A549 (cell line): ENCODE measurements around the gene SUCLA2. TPM values are rescaled to one million over a fixed set of nuclear protein-coding genes. Genes with fewer than 3 reads are reported as not detected.
"Not testable (repeated sequence)": the region's sequence is repeated elsewhere in the genome, so short reads cannot be mapped to it uniquely, and the experiment has no call there.

Experiments
- ATAC-seq, 2 experiments: fragments of 200-7000 bp in 1 of 2; fragments of >200 bp in 1 of 2; cut with Nextera tagmentation in 1 of 2; cut with Tn5 transposase in 1 of 2; 3 replicates each; pipeline versions ENCODE4 v1.8.0 to v1.9.1; 2018 to 2020; ENCODE audit warnings: mild to moderate bottlenecking in 1 of 2, moderate library complexity in 1 of 2
- CTCF ChIA-PET: fragments of 300-600 bp; sonication (Branson Sonifier 250); formaldehyde crosslinking; extraction: SDS; loops from one replicate; lab custom pipeline; 2021; ENCODE audit warnings: antibody characterized with exemption, inconsistent platforms; lab: Yijun Ruan, JAX
- POLR2A ChIA-PET: fragments of 350-600 bp; formaldehyde crosslinking; extraction: SDS; loops from one replicate; lab custom pipeline; 2021; ENCODE audit warnings: antibody characterized with exemption, inconsistent platforms; lab: Yijun Ruan, JAX
- DNase-seq, 2 experiments: peaks; one replicate each; pipeline versions ENCODE4 v3.0.0 to v3.0.0-alpha.2; 2011 to 2016; ENCODE audit warnings: low read depth in 1 of 2, low spot score in 1 of 2
- FAIRE-seq: peaks from 2 replicates; lab custom pipeline; 2011; peaks lifted over from hg19 to GRCh38; lab: Jason Lieb, UNC
- H3K27ac ChIP-seq, 2 experiments: fragments of >200 bp; sonication (Bioruptor Twin); formaldehyde crosslinking; 3 replicates each; pipeline ENCODE4 v1.5.1; 2016 to 2017
- H3K4me1 ChIP-seq: fragments of >200 bp; sonication (Bioruptor Twin); formaldehyde crosslinking; 3 replicates; pipeline ENCODE4 v1.6.1; 2016
- H3K4me2 ChIP-seq: fragments of >200 bp; sonication (Bioruptor Twin); formaldehyde crosslinking; 3 replicates; pipeline ENCODE4 v1.6.1; 2016
- H3K4me3 ChIP-seq: fragments of >200 bp; sonication (Bioruptor Twin); formaldehyde crosslinking; 3 replicates; pipeline ENCODE4 v1.5.1; 2016
- H3K9me3 ChIP-seq: fragments of >200 bp; sonication (Bioruptor Twin); formaldehyde crosslinking; 3 replicates; pipeline ENCODE4 v1.6.1; 2016
- BCL3 ChIP-seq: fragments of >200 bp; sonication (Bioruptor Twin); formaldehyde crosslinking; IDR thresholded peaks from 3 replicates; pipeline ENCODE4 v1.6.1; 2016
- CBX2 ChIP-seq: fragments of 200-600 bp; sonication (generic); IDR thresholded peaks from 2 replicates; pipeline ENCODE4 v1.6.1; 2016; ENCODE audit warnings: low read depth, mild to moderate bottlenecking, borderline replicate concordance
- CBX8 ChIP-seq: fragments of 200-600 bp; sonication (generic); IDR thresholded peaks from 2 replicates; pipeline ENCODE4 v1.6.1; 2016
- CHD4 ChIP-seq: fragments of 200-600 bp; sonication (generic); IDR thresholded peaks from 2 replicates; pipeline ENCODE4 v1.6.1; 2016; ENCODE audit warnings: antibody characterized with exemption, mild to moderate bottlenecking, borderline replicate concordance
- ELK1 ChIP-seq: fragments of 150-350 bp; IDR thresholded peaks from 2 replicates; pipeline ENCODE4 v1.6.1; 2014; ENCODE audit warnings: low read depth, mild to moderate bottlenecking, low read length
- ESRRA ChIP-seq: fragments of 150-350 bp; IDR thresholded peaks from 2 replicates; pipeline ENCODE4 v1.6.1; 2014; ENCODE audit warnings: mild to moderate bottlenecking, low read length, borderline replicate concordance
- FOSL2 ChIP-seq, 2 experiments: fragments of 450-650 bp in 1 of 2; fragments of >200 bp in 1 of 2; sonication (Bioruptor Twin) in 1 of 2; formaldehyde crosslinking; IDR thresholded peaks; 2 replicates each; pipeline versions ENCODE4 v1.5.0 to v1.6.1; 2016 to 2020; ENCODE audit warnings: mild to moderate bottlenecking in 1 of 2, moderate library complexity in 1 of 2
- HEYL ChIP-seq: fragments of 250-450 bp; sonication (Bioruptor Pico); IDR thresholded peaks from 2 replicates; pipeline ENCODE4 v1.8.0; 2021; ENCODE audit warnings: mild to moderate bottlenecking, moderate library complexity
- HOXA7 ChIP-seq: fragments of 250-450 bp; sonication (Bioruptor Pico); IDR thresholded peaks from 2 replicates; pipeline ENCODE4 v1.5.0; 2020; ENCODE audit warnings: mild to moderate bottlenecking, moderate library complexity
- JUN ChIP-seq, 2 experiments: fragments of >200 bp; sonication (Bioruptor Twin); formaldehyde crosslinking; IDR thresholded peaks; 2 replicates in 1 of 2; 3 replicates in 1 of 2; pipeline ENCODE4 v1.6.1; 2016 to 2017
- KDM5A ChIP-seq: fragments of 200-600 bp; sonication (generic); IDR thresholded peaks from 2 replicates; pipeline ENCODE4 v1.6.1; 2016; ENCODE audit warnings: antibody characterized with exemption, mild to moderate bottlenecking
- MYC ChIP-seq: IDR thresholded peaks from 2 replicates; pipeline ENCODE4 v1.6.1; 2012; ENCODE audit warnings: mild to moderate bottlenecking, inconsistent platforms, low read length, improper control_type of control experiment, borderline replicate concordance
- NFE2L2 ChIP-seq: fragments of 150-350 bp; conservative IDR thresholded peaks from 2 replicates; pipeline ENCODE4 v1.6.1; 2014; ENCODE audit warnings: low read length
- REST ChIP-seq: fragments of 200-600 bp; sonication (generic); IDR thresholded peaks from 2 replicates; pipeline ENCODE4 v1.6.1; 2016; ENCODE audit warnings: antibody characterized with exemption, mild to moderate bottlenecking, moderate library complexity
- RNF2 ChIP-seq: fragments of 200-600 bp; sonication (generic); IDR thresholded peaks from 2 replicates; pipeline ENCODE4 v1.6.1; 2016; ENCODE audit warnings: low read depth, mild to moderate bottlenecking, antibody characterized with exemption, moderate library complexity, borderline replicate concordance
- SMC3 ChIP-seq: fragments of >200 bp; sonication (Bioruptor Twin); formaldehyde crosslinking; IDR thresholded peaks from 3 replicates; pipeline ENCODE4 v1.6.1; 2018; ENCODE audit warnings: inconsistent platforms
- ZC3H11A ChIP-seq: fragments of 450-650 bp; IDR thresholded peaks from 2 replicates; pipeline ENCODE4 v1.6.1; 2014; ENCODE audit warnings: antibody characterized with exemption, mild to moderate bottlenecking
- WGBS: methylation state at CpG from one replicate; pipeline ENCODE4 v1.1.6; 2017; ENCODE audit errors: missing lambda C conversion rate; 5-methylcytosine and 5-hydroxymethylcytosine counted together
- polyA plus RNA-seq, 4 experiments: library from polyadenylated mRNA; depleted of rRNA in 3 of 4; stranded (reverse); fragments of >200 nt; fragmentation: RNase III in 1 of 4; extraction: RNeasy Plus Mini Kit Qiagen cat#74134 plus additional on column Dnase treatment in 1 of 4; gene quantifications; 2 replicates in 3 of 4; 3 replicates in 1 of 4; pipeline ENCODE4 v1.2.3, GENCODE V29; 2011 to 2017
- TF ChIP-seq, protein P1 (sequence below): fragments of >200 bp; sonication (Bioruptor Twin); formaldehyde crosslinking; IDR thresholded peaks from 3 replicates; pipeline ENCODE4 v1.5.1; 2016
- TF ChIP-seq, protein P2 (sequence below): fragments of 250-450 bp; sonication (Bioruptor Pico); IDR thresholded peaks from 2 replicates; pipeline ENCODE4 v1.5.0; 2020; ENCODE audit warnings: low read depth, mild to moderate bottlenecking, moderate library complexity

SUCLA2 gene
- polyA plus RNA-seq, 2 of the 4 experiments (the other 2 are of a cell fraction), result 52.6 to 65.4 TPM

DNA sequence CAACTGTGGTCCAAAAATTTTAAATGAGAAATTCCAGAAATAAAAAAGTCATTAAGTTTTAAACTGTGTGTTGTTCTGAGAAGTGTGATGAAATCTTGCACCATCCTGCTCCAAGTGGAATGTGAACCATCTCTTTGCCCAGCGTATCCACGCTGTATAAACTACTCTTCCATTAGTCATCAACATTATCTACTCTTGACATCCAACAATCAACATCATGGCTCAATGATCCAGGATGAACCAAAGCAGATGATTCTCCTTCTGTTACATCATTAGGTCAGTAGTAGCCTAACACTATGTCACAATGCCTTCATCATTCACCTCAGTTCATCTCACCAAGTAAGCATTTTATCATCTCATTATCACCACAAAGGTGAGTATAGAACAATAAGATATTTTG is 55.3 kb downstream of the SUCLA2 start:
- WGBS, result 77% methylated on average over 2 of the region's 2 CpGs
- CTCF ChIA-PET, result no interaction called here
- POLR2A ChIA-PET, result no interaction called here
- FAIRE-seq (peak; percentile 7), DNase-seq (peak in 1 of 2 experiments; percentile 22), ATAC-seq (no peak)
- Histone ChIP-seq H3K4me2 (no peak overlapping the region), H3K4me3 (no peak overlapping the region), H3K9me3 (no peaks in the 10 kb centered on the region), H3K27ac (0 out of 6 replicates have a peak overlapping the region, but pooled peaks of 1 of the 2 experiments have one; percentile 29), H3K4me1 (0 out of 3 replicates have a peak, but pooled peaks cover 3% of the 10 kb centered on the region)
- TF ChIP-seq KDM5A (no peak), FOSL2 (IDR thresholded peaks at IDR 0.05) (no peak), FOSL2 (CRISPR knock-in tag; IDR thresholded peaks at IDR 0.05) (peak; percentile 14; the same call in 1 of the 2 replicates), SMC3 (no peak)

- POLR2A ChIA-PET, CTCF ChIA-PET, FAIRE-seq, ATAC-seq, H3K4me1 ChIP-seq, H3K4me3 ChIP-seq, H3K9me3 ChIP-seq, DNase-seq, H3K4me2 ChIP-seq, H3K27ac ChIP-seq: not testable (repeated sequence)
- 98% methylated on average over 4 of the region's 4 CpGs for WGBS
Observed at GRCh38 chr13:47945146-47945545, 55.9 kb downstream of the SUCLA2 start.

GRCh38 chr13:47934371-47934770 is 66.7 kb downstream of the SUCLA2 start:
- POLR2A ChIA-PET, result no interaction called here
- TF ChIP-seq, protein P1, sequence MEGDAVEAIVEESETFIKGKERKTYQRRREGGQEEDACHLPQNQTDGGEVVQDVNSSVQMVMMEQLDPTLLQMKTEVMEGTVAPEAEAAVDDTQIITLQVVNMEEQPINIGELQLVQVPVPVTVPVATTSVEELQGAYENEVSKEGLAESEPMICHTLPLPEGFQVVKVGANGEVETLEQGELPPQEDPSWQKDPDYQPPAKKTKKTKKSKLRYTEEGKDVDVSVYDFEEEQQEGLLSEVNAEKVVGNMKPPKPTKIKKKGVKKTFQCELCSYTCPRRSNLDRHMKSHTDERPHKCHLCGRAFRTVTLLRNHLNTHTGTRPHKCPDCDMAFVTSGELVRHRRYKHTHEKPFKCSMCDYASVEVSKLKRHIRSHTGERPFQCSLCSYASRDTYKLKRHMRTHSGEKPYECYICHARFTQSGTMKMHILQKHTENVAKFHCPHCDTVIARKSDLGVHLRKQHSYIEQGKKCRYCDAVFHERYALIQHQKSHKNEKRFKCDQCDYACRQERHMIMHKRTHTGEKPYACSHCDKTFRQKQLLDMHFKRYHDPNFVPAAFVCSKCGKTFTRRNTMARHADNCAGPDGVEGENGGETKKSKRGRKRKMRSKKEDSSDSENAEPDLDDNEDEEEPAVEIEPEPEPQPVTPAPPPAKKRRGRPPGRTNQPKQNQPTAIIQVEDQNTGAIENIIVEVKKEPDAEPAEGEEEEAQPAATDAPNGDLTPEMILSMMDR, result no peak
- no peak for TF ChIP-seq REST
- TF ChIP-seq JUN (IDR thresholded peaks at IDR 0.05), result no peak
- no peak for TF ChIP-seq HEYL (CRISPR knock-in tag)
- TF ChIP-seq MYC, result no peak
- TF ChIP-seq SMC3, result no peak
- TF ChIP-seq ZC3H11A, result no peak
- no peak for TF ChIP-seq ESRRA
- no peak for TF ChIP-seq HOXA7 (CRISPR knock-in tag)
- TF ChIP-seq NFE2L2, result no peak
- TF ChIP-seq BCL3, result no peak
- TF ChIP-seq RNF2, result no peak
- TF ChIP-seq, protein P2, sequence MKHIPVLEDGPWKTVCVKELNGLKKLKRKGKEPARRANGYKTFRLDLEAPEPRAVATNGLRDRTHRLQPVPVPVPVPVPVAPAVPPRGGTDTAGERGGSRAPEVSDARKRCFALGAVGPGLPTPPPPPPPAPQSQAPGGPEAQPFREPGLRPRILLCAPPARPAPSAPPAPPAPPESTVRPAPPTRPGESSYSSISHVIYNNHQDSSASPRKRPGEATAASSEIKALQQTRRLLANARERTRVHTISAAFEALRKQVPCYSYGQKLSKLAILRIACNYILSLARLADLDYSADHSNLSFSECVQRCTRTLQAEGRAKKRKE (CRISPR knock-in tag), result no peak
- no peak for TF ChIP-seq CBX2
- no peak for TF ChIP-seq CBX8
- TF ChIP-seq ELK1, result no peak
- TF ChIP-seq CHD4, result no peak
- no peak for DNase-seq
- Histone ChIP-seq H3K4me3 (no peak overlapping the region), H3K27ac (no peak overlapping the region), H3K4me2 (no peak overlapping the region), H3K4me1 (no peaks in the 10 kb centered on the region), H3K9me3 (no peaks in the 10 kb centered on the region)
- ATAC-seq, result no peak
- no peak for FAIRE-seq
- CTCF ChIA-PET, result no interaction called here
- 84% methylated on average over 5 of the region's 5 CpGs for WGBS
